CD14-positive monocyte (primary cell): ENCODE measurements around the gene COL19A1. TPM values are rescaled to one million over a fixed set of nuclear protein-coding genes. Genes with fewer than 3 reads are reported as not detected.

ENCODE experiments used
- DNase-seq, 3 donors: peaks; one replicate each; pipeline ENCODE4 v3.0.0-alpha.2; 2011 to 2022
- H2AFZ ChIP-seq: 2 replicates; pipeline ENCODE4 v1.6.0; 2012; ENCODE audit warnings: mild to moderate bottlenecking, low read depth, low read length, inconsistent platforms; ENCODE audit not compliant: insufficient read depth, poor library complexity, severe bottlenecking
- H3K27ac ChIP-seq, 2 donors: 1 replicate in 1 of 2; 2 replicates in 1 of 2; pipeline ENCODE4 v1.5.1; 2012 to 2013; ENCODE audit warnings: low read length in 2 of 2, control low read depth in 1 of 2, inconsistent platforms in 1 of 2, low read depth in 1 of 2, mild to moderate bottlenecking in 1 of 2
- H3K27me3 ChIP-seq, 2 donors: one replicate each; pipeline versions ENCODE4 v1.6.0 to v1.6.1; 2011 to 2013; ENCODE audit warnings: low read length in 2 of 2; ENCODE audit not compliant: control insufficient read depth in 2 of 2, insufficient read depth in 2 of 2
- H3K36me3 ChIP-seq, 2 donors: replicated peaks in 1 of 2; 1 replicate in 1 of 2; 2 replicates in 1 of 2; pipeline versions ENCODE4 v1.5.1 to v1.6.1; 2012 to 2013; ENCODE audit warnings: low read length in 2 of 2, control low read depth in 1 of 2, inconsistent platforms in 1 of 2, mild to moderate bottlenecking in 1 of 2; ENCODE audit not compliant: insufficient read depth in 2 of 2, control insufficient read depth in 1 of 2
- H3K4me1 ChIP-seq, 2 donors: 1 replicate in 1 of 2; 2 replicates in 1 of 2; pipeline versions ENCODE4 v1.5.1 to v1.6.1; 2012 to 2013; ENCODE audit warnings: low read length in 2 of 2, control low read depth in 1 of 2, inconsistent platforms in 1 of 2, mild to moderate bottlenecking in 1 of 2, moderate library complexity in 1 of 2; ENCODE audit not compliant: insufficient read depth in 2 of 2, control insufficient read depth in 1 of 2
- H3K4me2 ChIP-seq: replicated peaks from 2 replicates; pipeline ENCODE3; 2012; ENCODE audit warnings: low read length, moderate library complexity, mild to moderate bottlenecking; ENCODE audit not compliant: poor library complexity, severe bottlenecking; ENCODE audit errors: extremely low read depth
- H3K4me3 ChIP-seq, 3 experiments: fragments of 200-600 bp in 1 of 3; sonication (generic) in 1 of 3; replicated peaks in 1 of 3; 1 replicate in 2 of 3; 2 replicates in 1 of 3; pipeline ENCODE4 v1.5.1; 2011 to 2013; ENCODE audit warnings: low read length in 3 of 3, mild to moderate bottlenecking in 3 of 3, control low read depth in 2 of 3, low read depth in 2 of 3, inconsistent platforms in 1 of 3, moderate library complexity in 1 of 3
- H3K79me2 ChIP-seq: 2 replicates; pipeline ENCODE4 v1.6.0; 2012; ENCODE audit warnings: mild to moderate bottlenecking, control low read depth, inconsistent platforms, low read length, moderate library complexity; ENCODE audit not compliant: insufficient read depth
- H3K9ac ChIP-seq: 2 replicates; pipeline ENCODE4 v1.6.0; 2017; ENCODE audit warnings: low read length, mild to moderate bottlenecking; ENCODE audit not compliant: insufficient read depth, poor library complexity, severe bottlenecking
- H3K9me3 ChIP-seq, 2 donors: replicated peaks in 1 of 2; 1 replicate in 1 of 2; 2 replicates in 1 of 2; pipeline versions ENCODE4 v1.5.1 to v1.6.1; 2012 to 2013; ENCODE audit warnings: low read length in 2 of 2, control low read depth in 1 of 2; ENCODE audit not compliant: control insufficient read depth in 1 of 2, insufficient read depth in 1 of 2
- H4K20me1 ChIP-seq: 2 replicates; pipeline ENCODE4 v1.6.0; 2012; ENCODE audit warnings: mild to moderate bottlenecking, low read length, control low read depth, moderate library complexity; ENCODE audit not compliant: insufficient read depth
- H3K27ac Mint-ChIP-seq, 7 donors: one replicate each; pipeline ENCODE4 v1.8.0; 2020; ENCODE audit warnings: mild to moderate bottlenecking in 7 of 7, mixed read lengths in 7 of 7, moderate library complexity in 6 of 7, inconsistent platforms in 2 of 7
- H3K27me3 Mint-ChIP-seq, 3 donors: one replicate each; pipeline ENCODE4 v1.8.0; 2021 to 2022; ENCODE audit warnings: low read depth in 3 of 3, mild to moderate bottlenecking in 3 of 3, mixed read lengths in 3 of 3, moderate library complexity in 3 of 3, inconsistent platforms in 1 of 3
- H3K36me3 Mint-ChIP-seq, 2 donors: one replicate each; pipeline ENCODE4 v1.8.0; 2020; ENCODE audit warnings: mixed read lengths in 2 of 2, inconsistent platforms in 1 of 2, mild to moderate bottlenecking in 1 of 2
- H3K4me1 Mint-ChIP-seq: one replicate; pipeline ENCODE4 v1.8.0; 2020; ENCODE audit warnings: mild to moderate bottlenecking, mixed read lengths
- H3K4me3 Mint-ChIP-seq, 2 donors: one replicate each; pipeline ENCODE4 v1.8.0; 2020; ENCODE audit warnings: mild to moderate bottlenecking in 2 of 2, mixed read lengths in 2 of 2, moderate library complexity in 1 of 2
- H3K9me3 Mint-ChIP-seq, 7 donors: one replicate each; pipeline ENCODE4 v1.8.0; 2020 to 2022; ENCODE audit warnings: mixed read lengths in 7 of 7, mild to moderate bottlenecking in 6 of 7, moderate library complexity in 6 of 7, inconsistent platforms in 2 of 7
- CTCF ChIP-seq: fragments of 200-600 bp; IDR thresholded peaks from one replicate; pipeline ENCODE4 v1.8.0; 2022; ENCODE audit warnings: antibody characterized with exemption, mild to moderate bottlenecking
- WGBS: methylation state at CpG from one replicate; pipeline ENCODE4 v1.1.5; 2013; ENCODE audit warnings: missing lambda C conversion rate; ENCODE audit not compliant: insufficient coverage; 5-methylcytosine and 5-hydroxymethylcytosine counted together
- intact Hi-C, 2 donors: fragments of 100-400 bp; cut with micrococcal nuclease; formaldehyde crosslinking; loops; one replicate each; pipeline versions ENCODE4 v1.15.0 to v1.15.1; 2023
- polyA plus RNA-seq, 3 donors: library from polyadenylated mRNA; depleted of rRNA in 1 of 3; unstranded in 2 of 3; stranded (reverse) in 1 of 3; fragments of 300-500 nt in 2 of 3; fragments of >200 nt in 1 of 3; fragmentation: Illumina TruSeq in 2 of 3; gene quantifications; 1 replicate in 2 of 3; 2 replicates in 1 of 3; pipeline ENCODE4 v1.2.3, GENCODE V29; 2012 to 2021

The COL19A1 gene
- polyA plus RNA-seq, 3 donors = not detected

GRCh38 chr6:69936674-69937363 is 70.5 kb downstream of the COL19A1 start:
- H3K36me3 Mint-ChIP-seq = no peaks in the 10 kb centered on the region
- no peak overlapping the region for H3K27ac ChIP-seq
- H3K4me2 ChIP-seq = no peak overlapping the region
- H3K27ac Mint-ChIP-seq = no peak overlapping the region
- no peaks in the 10 kb centered on the region for H4K20me1 ChIP-seq
- no peaks in the 10 kb centered on the region for H3K27me3 ChIP-seq
- no peak for DNase-seq
- intact Hi-C loops = no loop called here
- H3K4me3 Mint-ChIP-seq = no peak overlapping the region
- no peak overlapping the region for H2AFZ ChIP-seq
- H3K4me1 Mint-ChIP-seq = no peaks in the 10 kb centered on the region
- no peaks in the 10 kb centered on the region for H3K79me2 ChIP-seq
- H3K36me3 ChIP-seq = no peaks in the 10 kb centered on the region
- no peaks in the 10 kb centered on the region for H3K9me3 ChIP-seq
- H3K27me3 Mint-ChIP-seq = peaks cover 0 to 2% (median 0%) of the 10 kb centered on the region in 3 donors
- H3K4me1 ChIP-seq = no peaks in the 10 kb centered on the region
- no peak for TF ChIP-seq CTCF
- H3K9ac ChIP-seq = no peak overlapping the region
- H3K4me3 ChIP-seq = no peak overlapping the region
- H3K9me3 Mint-ChIP-seq = peaks cover 0 to 3% (median 0%) of the 10 kb centered on the region in 7 donors

- no peaks in the 10 kb centered on the region for H3K27me3 ChIP-seq
- no peaks in the 10 kb centered on the region for H3K9me3 ChIP-seq
- Mint-ChIP-seq H3K27ac (no peak overlapping the region), H3K4me1 (no peaks in the 10 kb centered on the region), H3K4me3 (no peak overlapping the region), H3K27me3 (peaks cover 0 to 2% (median 0%) of the 10 kb centered on the region in 3 donors), H3K36me3 (no peaks in the 10 kb centered on the region), H3K9me3 (peaks cover 0 to 3% (median 0%) of the 10 kb centered on the region in 7 donors)
- H4K20me1 ChIP-seq = no peaks in the 10 kb centered on the region
- no peak overlapping the region for H3K4me2 ChIP-seq
- TF ChIP-seq CTCF = no peak
- H3K79me2 ChIP-seq = no peaks in the 10 kb centered on the region
- H3K27ac ChIP-seq = no peak overlapping the region
- no peaks in the 10 kb centered on the region for H3K4me1 ChIP-seq
- no peak overlapping the region for H3K9ac ChIP-seq
- 100% methylated on average over 2 of the region's 7 CpGs for WGBS
- no peaks in the 10 kb centered on the region for H3K36me3 ChIP-seq
- no peak overlapping the region for H3K4me3 ChIP-seq
- H2AFZ ChIP-seq = no peak overlapping the region
- intact Hi-C loops = no loop called here
- DNase-seq = no peak
Observed at GRCh38 chr6:69937402-69938136, 71.2 kb downstream of the COL19A1 start.
